Calu3 (cell line): Measurements from ENCODE around the gene DEPDC5. TPM values are rescaled to one million over a fixed set of nuclear protein-coding genes. Genes with fewer than 3 reads are reported as not detected.

Source experiments
- BruUV-seq: library from RNA; stranded (reverse); fragments of 400-500 nt; replicated peaks from 2 replicates; lab custom pipeline; 2021; lab: Mats Ljungman, UMichigan
- CTCF ChIA-PET: fragments of 300-600 bp; sonication (Branson Sonifier 250); formaldehyde crosslinking; loops from one replicate; lab custom pipeline; 2022; ENCODE audit warnings: antibody characterized with exemption; lab: Charles Lee
- DNase-seq: peaks from one replicate; pipeline ENCODE4 v3.0.0; 2022
- H3K27ac Mint-ChIP-seq: one replicate; pipeline ENCODE4 v1.8.0; 2022; ENCODE audit warnings: mixed read lengths; ENCODE audit not compliant: unreplicated experiment
- H3K27me3 Mint-ChIP-seq: one replicate; pipeline ENCODE4 v1.8.0; 2022; ENCODE audit warnings: mixed read lengths; ENCODE audit not compliant: unreplicated experiment
- H3K36me3 Mint-ChIP-seq: one replicate; pipeline ENCODE4 v1.8.0; 2022; ENCODE audit warnings: mild to moderate bottlenecking, moderate library complexity, mixed read lengths; ENCODE audit not compliant: insufficient read depth, unreplicated experiment
- H3K4me1 Mint-ChIP-seq: one replicate; pipeline ENCODE4 v1.8.0; 2022; ENCODE audit warnings: mild to moderate bottlenecking, low read depth, mixed read lengths; ENCODE audit not compliant: unreplicated experiment
- H3K4me3 Mint-ChIP-seq: one replicate; pipeline ENCODE4 v1.8.0; 2022; ENCODE audit warnings: mild to moderate bottlenecking, low read depth, moderate library complexity, mixed read lengths; ENCODE audit not compliant: unreplicated experiment
- H3K9me3 Mint-ChIP-seq: one replicate; pipeline ENCODE4 v1.8.0; 2022; ENCODE audit warnings: low read depth, mixed read lengths; ENCODE audit not compliant: unreplicated experiment
- intact Hi-C: fragments of 100-400 bp; cut with micrococcal nuclease; formaldehyde crosslinking; loops from one replicate; pipeline ENCODE4 v1.10.0; 2022; ENCODE audit not compliant: unreplicated experiment
- total RNA-seq: library from RNA; stranded (reverse); gene quantifications from 2 replicates; pipeline ENCODE4 v1.2.3, GENCODE V29; 2022
- TF ChIP-seq, protein P1 (sequence below): fragments of 200-600 bp; IDR thresholded peaks from one replicate; pipeline ENCODE4 v1.8.0; 2022; ENCODE audit warnings: antibody characterized with exemption; ENCODE audit not compliant: unreplicated experiment

DEPDC5 gene
- total RNA-seq, 1 experiment from 2014 or later = 33.1 TPM

DNA sequence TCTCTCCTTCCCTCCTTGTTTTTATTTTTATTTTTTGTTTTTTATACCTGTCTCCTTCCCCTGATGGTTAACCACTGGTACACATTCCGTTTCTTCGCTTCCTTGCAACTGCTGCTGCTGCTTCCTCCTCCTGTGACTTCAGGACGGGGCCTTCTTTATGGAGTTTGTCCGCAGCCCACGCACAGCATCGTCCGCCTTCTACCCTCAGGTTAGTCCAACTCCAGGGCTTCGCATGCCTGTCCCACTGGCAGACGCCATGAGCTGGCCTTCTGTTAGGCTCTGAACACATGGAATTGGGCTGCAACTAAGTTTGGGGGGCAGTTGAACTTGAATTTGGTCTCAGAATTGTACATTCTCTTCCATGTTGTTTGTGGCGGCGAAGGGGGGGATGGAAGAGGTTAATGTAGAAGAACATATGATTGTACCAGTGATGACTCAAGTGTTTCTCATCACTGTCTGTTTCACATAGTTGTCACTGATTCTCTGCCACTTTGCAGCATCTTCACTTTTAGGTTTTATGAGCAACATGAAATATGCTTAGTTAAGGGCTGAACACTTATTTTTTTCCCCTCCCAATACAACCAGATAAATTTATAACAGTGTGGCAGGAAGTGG lies 107.5 kb downstream of the DEPDC5 start:
- TF ChIP-seq, protein P1, sequence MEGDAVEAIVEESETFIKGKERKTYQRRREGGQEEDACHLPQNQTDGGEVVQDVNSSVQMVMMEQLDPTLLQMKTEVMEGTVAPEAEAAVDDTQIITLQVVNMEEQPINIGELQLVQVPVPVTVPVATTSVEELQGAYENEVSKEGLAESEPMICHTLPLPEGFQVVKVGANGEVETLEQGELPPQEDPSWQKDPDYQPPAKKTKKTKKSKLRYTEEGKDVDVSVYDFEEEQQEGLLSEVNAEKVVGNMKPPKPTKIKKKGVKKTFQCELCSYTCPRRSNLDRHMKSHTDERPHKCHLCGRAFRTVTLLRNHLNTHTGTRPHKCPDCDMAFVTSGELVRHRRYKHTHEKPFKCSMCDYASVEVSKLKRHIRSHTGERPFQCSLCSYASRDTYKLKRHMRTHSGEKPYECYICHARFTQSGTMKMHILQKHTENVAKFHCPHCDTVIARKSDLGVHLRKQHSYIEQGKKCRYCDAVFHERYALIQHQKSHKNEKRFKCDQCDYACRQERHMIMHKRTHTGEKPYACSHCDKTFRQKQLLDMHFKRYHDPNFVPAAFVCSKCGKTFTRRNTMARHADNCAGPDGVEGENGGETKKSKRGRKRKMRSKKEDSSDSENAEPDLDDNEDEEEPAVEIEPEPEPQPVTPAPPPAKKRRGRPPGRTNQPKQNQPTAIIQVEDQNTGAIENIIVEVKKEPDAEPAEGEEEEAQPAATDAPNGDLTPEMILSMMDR = no peak
- no peaks in the 10 kb centered on the region for H3K9me3 Mint-ChIP-seq
- CTCF ChIA-PET = no interaction called here
- no TSS peak for BruUV-seq
- H3K4me1 Mint-ChIP-seq = no peaks in the 10 kb centered on the region
- H3K36me3 Mint-ChIP-seq = peaks cover 5% of the 10 kb centered on the region
- H3K4me3 Mint-ChIP-seq = no peak overlapping the region
- DNase-seq = no peak
- H3K27ac Mint-ChIP-seq = no peak overlapping the region
- intact Hi-C loops = no loop called here
- no peaks in the 10 kb centered on the region for H3K27me3 Mint-ChIP-seq

DNA sequence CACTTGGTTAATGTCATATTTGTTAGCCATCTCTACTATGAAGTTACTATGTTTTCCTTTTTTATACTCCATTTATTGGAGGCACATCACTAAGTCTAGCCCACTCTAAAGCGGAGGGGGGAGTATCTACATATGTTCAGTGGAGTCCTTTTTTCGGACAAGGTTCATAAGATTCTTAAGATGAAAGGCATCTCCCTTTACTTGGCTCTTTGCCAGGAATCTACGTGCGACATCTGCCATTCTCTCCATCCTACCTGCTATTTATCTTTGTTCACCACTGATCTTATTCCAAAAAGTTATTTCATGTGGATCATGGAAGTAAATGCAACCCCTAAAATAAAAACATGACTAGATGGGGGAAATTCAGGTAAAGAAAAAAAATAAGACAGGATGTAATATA lies 113.1 kb downstream of the DEPDC5 start:
- H3K27me3 Mint-ChIP-seq = no peaks in the 10 kb centered on the region
- CTCF ChIA-PET = no interaction called here
- TF ChIP-seq, protein P1 = no peak
- DNase-seq = no peak
- H3K9me3 Mint-ChIP-seq = no peaks in the 10 kb centered on the region
- intact Hi-C loops = no loop called here
- BruUV-seq = no TSS peak
- H3K4me3 Mint-ChIP-seq = no peak overlapping the region
- H3K27ac Mint-ChIP-seq = no peak overlapping the region
- no peaks in the 10 kb centered on the region for H3K4me1 Mint-ChIP-seq
- no peaks in the 10 kb centered on the region for H3K36me3 Mint-ChIP-seq

DNA sequence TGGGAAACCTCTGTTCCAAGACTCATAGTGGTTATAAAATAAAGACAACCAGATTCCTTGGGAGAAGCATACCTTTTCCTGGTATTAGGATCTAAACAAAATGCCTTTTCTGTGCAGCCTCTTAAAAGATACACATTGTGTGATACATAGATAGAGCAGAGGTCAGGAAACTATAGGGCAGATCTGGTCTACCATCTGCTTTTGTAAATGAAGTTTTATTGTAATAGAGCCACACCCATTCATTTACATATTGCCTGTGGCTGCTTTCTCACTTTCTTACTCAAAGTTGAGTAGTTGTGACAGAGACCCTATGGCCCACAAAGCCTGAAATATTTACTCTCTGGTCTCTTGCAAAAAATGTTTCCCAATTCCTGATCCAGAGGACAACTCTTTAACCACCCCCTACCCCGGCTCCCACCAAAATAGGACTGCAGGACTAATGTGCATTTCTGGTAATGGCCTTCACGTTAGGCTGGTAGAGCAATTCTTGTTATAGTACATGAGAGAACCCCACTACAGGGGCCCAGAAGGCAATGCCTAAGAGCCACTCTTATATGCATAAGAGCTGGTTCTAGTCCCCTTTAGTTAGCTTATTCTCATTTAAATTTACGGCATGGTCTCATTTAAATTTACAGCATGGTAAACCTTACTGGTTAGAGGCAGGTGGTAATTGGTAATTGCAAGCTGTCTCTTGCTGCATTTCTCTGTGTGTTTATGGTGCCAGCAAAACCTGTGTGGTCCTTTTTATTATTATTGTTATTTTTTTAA lies 113.8 kb downstream of the DEPDC5 start:
- H3K36me3 Mint-ChIP-seq = no peaks in the 10 kb centered on the region
- intact Hi-C loops = no loop called here
- CTCF ChIA-PET = interaction anchor here (0.6 kb wide), 1 partner anchor 286 kb away, joined by 8 read pairs; no protein-coding TSS in a partner anchor
- no peak overlapping the region for H3K4me3 Mint-ChIP-seq
- H3K27ac Mint-ChIP-seq = no peak overlapping the region
- no peak for DNase-seq
- no peaks in the 10 kb centered on the region for H3K27me3 Mint-ChIP-seq
- no peaks in the 10 kb centered on the region for H3K4me1 Mint-ChIP-seq
- TF ChIP-seq, protein P1 = no peak
- BruUV-seq = no TSS peak
- no peaks in the 10 kb centered on the region for H3K9me3 Mint-ChIP-seq

DNA sequence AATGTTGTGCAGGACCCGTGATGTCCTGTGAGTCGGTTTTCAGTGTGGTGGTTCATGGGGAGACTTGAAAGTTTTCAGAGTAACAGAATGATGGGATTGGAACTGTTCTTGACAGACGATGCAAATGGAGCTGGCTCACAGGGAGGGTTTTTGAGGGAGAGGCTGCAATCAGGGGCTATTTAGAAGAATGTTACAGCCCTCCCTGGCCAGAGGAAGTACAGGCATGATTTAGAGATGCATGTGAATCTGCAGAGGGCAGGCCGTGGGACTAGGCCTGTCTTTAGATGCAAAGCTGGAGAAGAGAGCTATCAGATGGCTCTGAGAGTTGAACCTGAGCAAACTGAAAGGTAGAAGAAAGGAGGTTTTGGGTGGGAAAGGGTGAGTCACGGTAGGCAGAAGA lies 115.9 kb downstream of the DEPDC5 start:
- intact Hi-C loops = loop anchor here (5.0 kb wide), 1 partner anchor 78 kb away; no protein-coding TSS in a partner anchor
- TF ChIP-seq, protein P1 = no peak

More for the DNA sequence above, 115.9 kb downstream of the DEPDC5 start:
- Mint-ChIP-seq H3K36me3 (peaks cover 13% of the 10 kb centered on the region), H3K9me3 (no peaks in the 10 kb centered on the region), H3K27ac (no peak overlapping the region), H3K4me3 (no peak overlapping the region), H3K27me3 (no peaks in the 10 kb centered on the region), H3K4me1 (no peaks in the 10 kb centered on the region)
- BruUV-seq = no TSS peak
- CTCF ChIA-PET = no interaction called here
- DNase-seq = no peak
